BJ (cell line): ENCODE measurements around the gene PCBP4. TPM values are rescaled to one million over a fixed set of nuclear protein-coding genes. Genes with fewer than 3 reads are reported as not detected.

ENCODE experiments used
- CTCF ChIA-PET: fragments of 350-600 bp; formaldehyde crosslinking; extraction: SDS; loops from one replicate; lab custom pipeline; 2021; ENCODE audit warnings: antibody characterized with exemption, inconsistent platforms; lab: Yijun Ruan, JAX
- POLR2A ChIA-PET: fragments of 300-600 bp; sonication (Branson Sonifier 250); formaldehyde crosslinking; extraction: SDS; loops from one replicate; lab custom pipeline; 2021; ENCODE audit warnings: antibody characterized with exemption; lab: Charles Lee
- DNase-seq: peaks from one replicate; pipeline ENCODE4 v3.0.0-alpha.2; 2011; ENCODE audit warnings: low read depth
- H3K27me3 ChIP-seq: 2 replicates; pipeline ENCODE4 v1.6.0; 2011; ENCODE audit warnings: low read length; ENCODE audit not compliant: control insufficient read depth, insufficient read depth
- H3K36me3 ChIP-seq: 2 replicates; pipeline ENCODE4 v1.5.1; 2011; ENCODE audit warnings: low read length; ENCODE audit not compliant: control insufficient read depth, insufficient read depth
- H3K4me3 ChIP-seq: 2 replicates; pipeline ENCODE4 v1.5.1; 2011; ENCODE audit warnings: low read depth, mild to moderate bottlenecking, control low read depth, low read length
- CTCF ChIP-seq: IDR thresholded peaks from 2 replicates; pipeline ENCODE4 v1.5.1; 2011; ENCODE audit warnings: low read depth, mild to moderate bottlenecking, control low read depth, inconsistent platforms, low read length, moderate library complexity; ENCODE audit not compliant: insufficient read depth
- polyA plus RNA-seq: library from polyadenylated mRNA; depleted of rRNA; stranded (reverse); fragments of >200 nt; gene quantifications from 2 replicates; pipeline ENCODE4 v1.2.3, GENCODE V29; 2011

PCBP4 gene
- polyA plus RNA-seq, 1 experiment = 88.7 TPM

GRCh38 chr3:51970606-51971300 is 3.5 kb upstream of the PCBP4 start:
- no peak for TF ChIP-seq CTCF
- Histone ChIP-seq H3K4me3 (no peak overlapping the region), H3K27me3 (no peaks in the 10 kb centered on the region), H3K36me3 (no peaks in the 10 kb centered on the region; the same call in 1 of the 2 replicates)
- POLR2A ChIA-PET = no interaction called here
- CTCF ChIA-PET = interaction anchor here (4.0 kb wide), 1 partner anchor 29 kb away, joined by 32 read pairs; the partner anchor contains the start of genes PARP3 and RRP9
- no peak for DNase-seq

- no peak for TF ChIP-seq CTCF
- no peaks in the 10 kb centered on the region; the same call in 1 of the 2 replicates for H3K36me3 ChIP-seq
- H3K27me3 ChIP-seq = no peaks in the 10 kb centered on the region
- no peak overlapping the region for H3K4me3 ChIP-seq
- ChIA-PET CTCF (interaction anchor here (2.4 to 4.0 kb wide), 2 partner anchors 12 to 28 kb away, joined by 9 to 32 read pairs; partner anchors contain the start of genes ACY1, PARP3 and RRP9), POLR2A (no interaction called here)
- no peak for DNase-seq
Observed at GRCh38 chr3:51969841-51970240, 2.6 kb upstream of the PCBP4 start.

GRCh38 chr3:51968883-51969678 is 1.8 kb upstream of the PCBP4 start:
- H3K27me3 ChIP-seq = no peaks in the 10 kb centered on the region
- ChIA-PET CTCF (interaction anchor here (2.4 to 4.0 kb wide), 2 partner anchors 13 to 27 kb away, joined by 9 to 32 read pairs; partner anchors contain the start of genes ACY1, PARP3 and RRP9), POLR2A (no interaction called here)
- no peak for TF ChIP-seq CTCF
- no peak for DNase-seq
- H3K4me3 ChIP-seq = no peak overlapping the region
- no peaks in the 10 kb centered on the region; the same call in 1 of the 2 replicates for H3K36me3 ChIP-seq

- ChIA-PET POLR2A (no interaction called here), CTCF (interaction anchor here (2.4 to 4.0 kb wide), 2 partner anchors 14 to 26 kb away, joined by 9 to 32 read pairs; partner anchors contain the start of genes ACY1, PARP3 and RRP9)
- no peak for DNase-seq
- Histone ChIP-seq H3K36me3 (no peaks in the 10 kb centered on the region; the same call in 1 of the 2 replicates), H3K27me3 (no peaks in the 10 kb centered on the region), H3K4me3 (peak overlapping the region; percentile 45)
- TF ChIP-seq CTCF = no peak
Observed at GRCh38 chr3:51968170-51968775, 1.0 kb upstream of the PCBP4 start.
